Uterus (tissue), 4 donors: ENCODE measurements around the gene CERS1. TPM values are rescaled to one million over a fixed set of nuclear protein-coding genes. Genes with fewer than 3 reads are reported as not detected.

ENCODE experiments used
- DNase-seq, 2 donors: peaks; one replicate each; pipeline ENCODE4 v3.0.0-alpha.2; 2019 to 2020
- H3K27ac ChIP-seq, 2 donors: fragments of 200-600 bp; sonication (generic); 1 replicate in 1 of 2; 2 replicates in 1 of 2; pipeline ENCODE4 v1.5.1; 2016 to 2018
- H3K27me3 ChIP-seq, 2 donors: fragments of 200-600 bp; sonication (generic); one replicate each; pipeline ENCODE4 v1.5.1; 2018 to 2019; ENCODE audit warnings: control low read depth in 1 of 2
- H3K36me3 ChIP-seq, 2 donors: fragments of 200-600 bp; sonication (generic); one replicate each; pipeline ENCODE4 v1.5.1; 2019; ENCODE audit warnings: control low read depth in 1 of 2
- H3K4me1 ChIP-seq, 2 donors: fragments of 200-600 bp; sonication (generic); one replicate each; pipeline ENCODE4 v1.5.1; 2018 to 2019; ENCODE audit warnings: control low read depth in 1 of 2
- H3K4me3 ChIP-seq, 2 donors: fragments of 200-600 bp; sonication (generic); 1 replicate in 1 of 2; 2 replicates in 1 of 2; pipeline ENCODE4 v1.5.1; 2018 to 2019; ENCODE audit warnings: mild to moderate bottlenecking in 1 of 2
- H3K9me3 ChIP-seq, 2 donors: fragments of 200-600 bp; sonication (generic); one replicate each; pipeline ENCODE4 v1.5.1; 2019; ENCODE audit warnings: control low read depth in 1 of 2
- POLR2A ChIP-seq, 2 donors: fragments of 450-650 bp; IDR thresholded peaks; one replicate each; pipeline ENCODE4 v1.6.1; 2016; ENCODE audit warnings: antibody characterized with exemption in 2 of 2, mild to moderate bottlenecking in 1 of 2, moderate library complexity in 1 of 2
- intact Hi-C: fragments of 100-400 bp; cut with DNase I; formaldehyde crosslinking; loops from one replicate; pipeline ENCODE4 v1.15.1; 2023; ENCODE audit warnings: low total_unique reads
- total RNA-seq, 4 donors: library from RNA; depleted of rRNA in 3 of 4; stranded (reverse); fragments of >200 nt in 3 of 4; gene quantifications; one replicate each; pipeline versions ENCODE4 v1.1.0 to v1.2.4, GENCODE V29; 2014 to 2023
- TF ChIP-seq, protein P1 (sequence below), 4 experiments: fragments of 200-600 bp in 2 of 4; fragments of 450-650 bp in 2 of 4; sonication (generic) in 2 of 4; IDR thresholded peaks; one replicate each; pipeline ENCODE4 v1.5.1; 2016 to 2019; ENCODE audit warnings: antibody characterized with exemption in 4 of 4, mild to moderate bottlenecking in 2 of 4, moderate library complexity in 1 of 4
- donor health status: DM: yes; HTN: yes; CAD: no.

Gene CERS1
- total RNA-seq, 4 donors from 2014 or later, result 0.30 to 4.9 TPM; not detected in 2

DNA sequence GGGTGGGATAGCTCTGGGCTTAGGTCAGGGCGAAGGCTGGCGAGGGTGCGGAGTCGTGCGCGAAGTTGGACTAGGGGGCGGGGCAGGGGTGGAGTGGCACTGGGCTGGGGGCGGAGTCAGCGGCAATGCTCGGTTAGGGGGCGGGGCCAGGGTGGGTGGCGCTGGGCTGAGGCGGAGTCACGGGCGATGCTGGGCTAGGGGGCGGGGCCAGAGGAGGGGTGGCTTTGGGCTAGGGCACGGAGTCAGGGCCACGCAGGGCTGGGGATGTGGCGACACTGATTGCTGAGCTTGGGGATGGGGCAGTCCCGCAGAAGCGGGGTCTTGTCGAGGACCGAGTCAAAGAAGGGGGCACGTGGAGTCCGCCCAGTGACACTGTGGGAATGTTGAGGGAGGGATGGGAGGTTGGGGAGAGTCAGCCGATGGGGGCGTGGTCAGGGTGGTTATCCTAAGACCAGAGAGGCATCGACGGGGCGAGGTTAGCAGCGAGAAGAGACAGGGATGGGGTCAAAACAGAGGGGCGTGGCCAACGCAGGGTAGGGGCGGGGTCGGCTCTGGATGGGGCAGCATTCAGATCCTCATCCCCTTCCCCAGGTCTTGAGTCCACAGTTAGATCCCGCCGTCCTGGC is 36.4 kb upstream of the CERS1 start:
- Histone ChIP-seq H3K4me3 (peak overlapping the region in 1 of 2 donors; percentile 12), H3K27me3 (no peaks in the 10 kb centered on the region), H3K36me3 (no peaks in the 10 kb centered on the region), H3K4me1 (no peaks in the 10 kb centered on the region), H3K9me3 (no peaks in the 10 kb centered on the region), H3K27ac (peak overlapping the region in 1 of 2 donors; percentile 50)
- TF ChIP-seq, protein P1, sequence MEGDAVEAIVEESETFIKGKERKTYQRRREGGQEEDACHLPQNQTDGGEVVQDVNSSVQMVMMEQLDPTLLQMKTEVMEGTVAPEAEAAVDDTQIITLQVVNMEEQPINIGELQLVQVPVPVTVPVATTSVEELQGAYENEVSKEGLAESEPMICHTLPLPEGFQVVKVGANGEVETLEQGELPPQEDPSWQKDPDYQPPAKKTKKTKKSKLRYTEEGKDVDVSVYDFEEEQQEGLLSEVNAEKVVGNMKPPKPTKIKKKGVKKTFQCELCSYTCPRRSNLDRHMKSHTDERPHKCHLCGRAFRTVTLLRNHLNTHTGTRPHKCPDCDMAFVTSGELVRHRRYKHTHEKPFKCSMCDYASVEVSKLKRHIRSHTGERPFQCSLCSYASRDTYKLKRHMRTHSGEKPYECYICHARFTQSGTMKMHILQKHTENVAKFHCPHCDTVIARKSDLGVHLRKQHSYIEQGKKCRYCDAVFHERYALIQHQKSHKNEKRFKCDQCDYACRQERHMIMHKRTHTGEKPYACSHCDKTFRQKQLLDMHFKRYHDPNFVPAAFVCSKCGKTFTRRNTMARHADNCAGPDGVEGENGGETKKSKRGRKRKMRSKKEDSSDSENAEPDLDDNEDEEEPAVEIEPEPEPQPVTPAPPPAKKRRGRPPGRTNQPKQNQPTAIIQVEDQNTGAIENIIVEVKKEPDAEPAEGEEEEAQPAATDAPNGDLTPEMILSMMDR (IDR thresholded peaks at IDR 0.05), result no peak
- DNase-seq, result peak; percentile 75 to 76
- intact Hi-C loops, result no loop called here

DNA sequence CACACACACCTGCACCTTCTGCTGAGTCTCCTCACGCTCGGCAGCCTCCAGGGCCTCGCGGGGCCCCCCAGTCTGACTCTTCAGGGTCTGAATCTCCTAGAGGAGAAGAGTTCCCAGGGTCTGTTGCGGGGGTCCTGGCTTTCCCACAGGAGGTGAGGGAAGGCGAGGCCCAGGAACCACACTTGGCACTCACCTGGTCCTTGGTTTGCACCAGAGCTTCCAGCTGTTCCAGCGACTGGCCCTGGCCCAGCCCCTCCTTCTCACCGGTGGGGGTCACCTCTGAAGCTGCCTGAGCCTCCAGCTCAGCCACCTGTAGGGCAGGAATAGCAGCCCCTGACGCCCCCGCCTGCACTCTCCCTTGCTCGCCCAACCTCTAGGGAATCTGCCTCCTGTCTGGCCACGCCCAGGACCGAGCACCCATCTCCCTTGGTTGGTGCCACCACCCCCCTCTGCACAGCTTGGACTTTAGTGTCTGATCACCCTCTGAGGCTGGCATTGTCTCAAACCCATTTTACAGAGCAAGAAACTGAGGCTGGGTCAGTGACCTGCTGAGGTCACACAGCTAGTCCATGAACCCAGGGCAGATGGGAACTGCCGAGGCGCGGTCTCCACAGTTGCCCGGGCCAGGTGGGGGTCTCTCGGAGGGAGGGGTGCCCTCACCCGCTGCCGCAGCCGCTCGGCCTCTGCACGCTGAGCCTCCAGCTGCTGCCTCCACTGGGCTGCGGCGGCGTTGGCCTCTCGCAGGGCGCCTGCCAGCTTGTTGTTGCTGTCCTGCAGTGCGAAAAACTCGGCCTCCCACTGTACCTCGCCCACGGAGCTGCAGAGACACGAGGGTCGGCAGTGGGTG is 35.6 kb upstream of the CERS1 start:
- no peaks in the 10 kb centered on the region for H3K9me3 ChIP-seq

DNA sequence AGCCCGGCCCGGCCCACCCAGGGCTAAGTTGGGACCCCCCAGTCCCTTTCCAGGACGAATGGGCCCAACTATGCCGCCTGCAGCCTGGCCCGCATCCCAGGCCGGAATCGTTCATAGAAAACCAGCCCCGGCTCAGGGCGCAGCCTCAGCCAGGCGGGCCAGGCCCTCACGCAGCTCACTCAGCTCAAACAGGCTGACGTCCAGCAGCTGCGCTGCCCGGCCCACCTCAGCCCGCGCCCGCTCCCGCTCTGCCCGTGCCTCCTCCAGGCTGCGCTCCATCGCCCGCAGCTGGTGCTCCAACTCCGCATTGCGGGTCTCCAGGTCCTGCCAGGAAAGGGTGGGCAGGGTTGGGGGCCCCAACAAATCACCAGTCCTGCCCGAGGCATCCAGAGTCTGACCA is 33.4 kb upstream of the CERS1 start:
- H3K36me3 ChIP-seq, result no peaks in the 10 kb centered on the region
- DNase-seq, result no peak

More for the DNA sequence above, 35.6 kb upstream of the CERS1 start:
- Histone ChIP-seq H3K4me1 (no peaks in the 10 kb centered on the region), H3K4me3 (no peak overlapping the region), H3K27me3 (no peaks in the 10 kb centered on the region), H3K27ac (no peak overlapping the region), H3K36me3 (no peaks in the 10 kb centered on the region)
- DNase-seq, result no peak
- intact Hi-C loops, result no loop called here
- TF ChIP-seq, protein P1 (IDR thresholded peaks at IDR 0.05), result no peak
- no peak for TF ChIP-seq POLR2A (IDR thresholded peaks at IDR 0.05)

DNA sequence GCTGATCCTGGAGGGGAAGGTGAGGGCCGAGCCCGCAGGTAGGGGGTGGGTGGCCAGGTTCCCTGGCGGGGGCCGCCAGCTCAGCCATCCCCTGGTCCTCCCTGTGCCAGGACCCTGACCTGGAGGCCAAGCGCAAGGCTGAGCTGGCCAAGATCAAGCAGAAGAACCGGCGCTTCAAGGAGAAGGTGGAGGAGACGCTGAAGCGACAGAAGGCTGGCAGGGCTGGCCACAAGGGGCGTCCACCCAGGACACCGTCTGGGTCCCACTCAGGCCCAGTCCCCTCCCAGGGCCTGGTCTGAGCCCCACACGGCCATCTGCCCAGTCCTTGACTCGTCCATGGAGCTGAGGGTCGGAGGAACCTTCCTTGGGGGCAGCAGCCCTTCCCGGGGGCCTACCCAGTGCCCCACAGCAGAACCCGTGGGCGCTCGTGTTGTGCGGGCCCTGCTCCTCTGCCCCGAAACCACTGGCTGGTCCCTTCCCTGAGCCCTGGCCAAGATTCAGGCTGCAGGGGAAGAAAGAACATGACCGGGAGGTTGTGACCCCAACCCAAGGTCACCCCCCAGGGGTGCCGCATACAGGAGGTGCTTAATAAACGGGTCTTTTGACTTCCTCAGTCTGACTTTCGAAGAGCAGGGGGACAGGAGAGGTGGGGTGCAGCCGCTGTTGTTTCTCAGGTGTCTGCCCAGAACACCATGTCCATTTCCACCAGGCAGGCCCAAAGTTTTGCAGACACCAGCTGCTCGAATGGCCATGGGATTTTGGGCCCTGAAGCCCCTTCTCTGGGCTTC is 32.3 kb upstream of the CERS1 start:
- no peaks in the 10 kb centered on the region for H3K4me1 ChIP-seq
- no peak overlapping the region for H3K27ac ChIP-seq
- no peaks in the 10 kb centered on the region for H3K36me3 ChIP-seq
- no peak for DNase-seq
- H3K27me3 ChIP-seq, result no peaks in the 10 kb centered on the region
- intact Hi-C loops, result no loop called here
- TF ChIP-seq, protein P1 (IDR thresholded peaks at IDR 0.05), result no peak
- no peak for TF ChIP-seq POLR2A (IDR thresholded peaks at IDR 0.05)
- no peak overlapping the region for H3K4me3 ChIP-seq
- no peaks in the 10 kb centered on the region for H3K9me3 ChIP-seq

More for the DNA sequence above, 33.4 kb upstream of the CERS1 start:
- Histone ChIP-seq H3K9me3 (no peaks in the 10 kb centered on the region), H3K27me3 (no peaks in the 10 kb centered on the region), H3K4me1 (no peaks in the 10 kb centered on the region), H3K27ac (no peak overlapping the region), H3K4me3 (no peak overlapping the region)
- intact Hi-C loops, result no loop called here
- no peak for TF ChIP-seq POLR2A (IDR thresholded peaks at IDR 0.05)
- TF ChIP-seq, protein P1 (IDR thresholded peaks at IDR 0.05), result no peak
